Ovary (tissue), 9 donors: ENCODE measurements around the gene RASL12. TPM values are rescaled to one million over a fixed set of nuclear protein-coding genes. Genes with fewer than 3 reads are reported as not detected.

Source experiments
- DNase-seq, 5 donors: peaks; one replicate each; pipeline ENCODE4 v3.0.0-alpha.2; 2019 to 2020
- H3K27ac ChIP-seq, 2 donors: fragments of 200-600 bp; one replicate each; pipeline versions ENCODE4 v1.5.1 to v1.8.0; 2019 to 2022
- H3K27me3 ChIP-seq: fragments of 200-600 bp; one replicate; pipeline ENCODE4 v1.8.0; 2022
- H3K36me3 ChIP-seq: fragments of 200-600 bp; sonication (generic); one replicate; pipeline ENCODE4 v1.5.1; 2019
- H3K4me1 ChIP-seq: one replicate; pipeline ENCODE4 v1.8.1; 2013; ENCODE audit warnings: mild to moderate bottlenecking, moderate library complexity; ENCODE audit not compliant: insufficient read depth
- H3K4me3 ChIP-seq: fragments of 200-600 bp; sonication (generic); one replicate; pipeline ENCODE4 v1.5.1; 2017
- H3K9me3 ChIP-seq, 2 donors: fragments of 200-600 bp in 1 of 2; sonication (generic) in 1 of 2; one replicate each; pipeline versions ENCODE4 v1.5.1 to v1.8.1; 2013 to 2019; ENCODE audit warnings: mild to moderate bottlenecking in 1 of 2, moderate library complexity in 1 of 2
- CTCF ChIP-seq, 3 donors: fragments of 450-650 bp in 2 of 3; fragments of 200-600 bp in 1 of 3; IDR thresholded peaks; one replicate each; pipeline versions ENCODE4 v1.5.1 to v1.8.0; 2016 to 2022; ENCODE audit warnings: antibody characterized with exemption in 3 of 3, mild to moderate bottlenecking in 1 of 3
- EP300 ChIP-seq: sonication (generic); formaldehyde crosslinking; IDR thresholded peaks from one replicate; pipeline ENCODE4 v1.6.1; 2017; ENCODE audit warnings: antibody characterized with exemption
- POLR2A ChIP-seq: fragments of 450-650 bp; IDR thresholded peaks from one replicate; pipeline ENCODE4 v1.6.1; 2017; ENCODE audit warnings: antibody characterized with exemption, mild to moderate bottlenecking, moderate library complexity
- WGBS, 3 donors: extraction: QIAGEN DNeasy Blood & Tissue Kit in 1 of 3; methylation state at CpG; one replicate each; pipeline versions ENCODE4 v1.1.5 to v1.1.7; 2013 to 2017; 5-methylcytosine and 5-hydroxymethylcytosine counted together
- intact Hi-C, 4 donors: fragments of 100-400 bp; cut with DNase I; formaldehyde crosslinking; loops; one replicate each; pipeline versions ENCODE4 v1.11.0 to v1.15.1; 2022 to 2023
- polyA plus RNA-seq, 2 donors: library from polyadenylated mRNA; stranded (reverse); fragments of 200-250 nt in 1 of 2; fragments of 350-450 nt in 1 of 2; fragmentation: Illumina TruSeq in 1 of 2; extraction: RNeasy Lipid Tissue Mini Kit (QIAGEN cat#74804) in 1 of 2; gene quantifications; one replicate each; pipeline ENCODE4 v1.2.3, GENCODE V29; 2013 to 2014
- total RNA-seq, 7 donors: library from RNA; depleted of rRNA in 2 of 7; stranded (reverse); fragments of >200 nt in 2 of 7; fragmentation: NEBNext Ultra II Directional in 3 of 7; extraction: Animal tissue kit (Norgen Biotek cat#: 25700) in 3 of 7; gene quantifications; one replicate each; pipeline versions ENCODE4 v1.1.0 to v1.2.4, GENCODE V29; 2016 to 2023
- donor health status: DM: no; HTN: no; CAD: no; lungs with moderate emphysema.
- donor health status: DM: no; HTN: no; CAD: no.
- donor health status: Bipolar disorder and iron deficiency.
- donor health status: DM: yes; HTN: yes; CAD: no.
- donor health status: DM: no; HTN: no; CAD: no.
- donor health status: DM: yes; HTN: yes; CAD: no.

RASL12 gene
- total and polyA plus RNA-seq, 9 donors: 4.8 to 31.1 (median 17.4) TPM

DNA sequence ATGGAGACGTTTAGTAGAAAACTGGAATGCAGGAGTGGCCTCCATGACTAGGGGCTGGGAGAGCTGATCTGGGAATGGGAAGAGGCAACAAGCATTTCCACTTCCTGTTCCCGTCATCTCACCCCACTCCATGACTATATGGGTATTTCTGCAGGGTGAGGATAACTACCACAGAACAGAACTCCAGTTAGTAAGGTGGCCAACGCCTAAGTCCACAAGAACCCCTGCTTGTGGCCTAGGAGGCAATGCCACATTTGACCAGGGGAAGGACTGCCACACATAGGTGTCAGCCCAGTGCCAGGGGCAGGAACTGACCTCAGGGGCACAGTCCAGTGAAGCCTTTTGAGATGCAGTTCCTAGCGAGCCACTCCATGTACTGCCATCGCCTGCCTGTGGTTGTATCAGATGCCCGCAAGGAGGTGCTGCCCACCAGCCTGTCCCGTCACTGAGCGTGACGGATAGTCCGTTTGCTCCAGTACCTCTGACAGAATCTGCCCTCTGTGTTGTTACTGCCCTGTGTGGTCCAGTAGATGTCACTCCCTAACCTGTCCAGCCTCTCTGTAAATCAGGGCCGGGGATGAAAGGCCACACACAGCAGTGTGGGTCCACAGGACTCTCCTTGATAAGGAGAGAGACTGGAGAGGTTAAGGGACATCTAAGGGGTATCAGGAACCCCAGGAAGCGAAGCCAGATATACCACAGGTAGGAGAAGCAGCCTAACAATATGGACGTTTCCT lies 34.8 kb downstream of the RASL12 start:
- WGBS, 3 donors: 37 to 42% (median 38%) methylated on average over 13 of the region's 13 CpGs
- Histone ChIP-seq H3K4me3 (no peak overlapping the region), H3K4me1 (peaks cover 5% of the 10 kb centered on the region), H3K36me3 (no peaks in the 10 kb centered on the region), H3K9me3 (no peaks in the 10 kb centered on the region), H3K27me3 (no peaks in the 10 kb centered on the region), H3K27ac (no peak overlapping the region)
- intact Hi-C loops: loop anchor here (5.0 to 10.0 kb wide), 3 partner anchors 52 to 298 kb away; no protein-coding TSS in a partner anchor
- DNase-seq: peak in 2 of 5 donors; percentile 43 to 57
- TF ChIP-seq EP300: no peak
- TF ChIP-seq CTCF (IDR thresholded peaks at IDR 0.05): peak in 1 of 3 donors; percentile 18
- no peak for TF ChIP-seq POLR2A

GRCh38 chr15:65029736-65030208 lies 38.0 kb downstream of the RASL12 start:
- intact Hi-C loops: loop anchor here (5.0 to 10.0 kb wide), 3 partner anchors 55 to 295 kb away; no protein-coding TSS in a partner anchor
- TF ChIP-seq CTCF (IDR thresholded peaks at IDR 0.05) (no peak), POLR2A (no peak), EP300 (no peak)

GRCh38 chr15:65028921-65029735 lies 38.7 kb downstream of the RASL12 start, which contains the start of gene MTFMT:
TSS of gene MTFMT (minus strand) at chr15:65029639. CDS start at chr15:65029613, 26 bp downstream.
- Histone ChIP-seq H3K4me1 (peaks cover 5% of the 10 kb centered on the region), H3K27ac (peak within 1 kb of the TSS; percentile 33 to 52), H3K27me3 (no peaks in the 10 kb centered on the region), H3K36me3 (no peaks in the 10 kb centered on the region), H3K9me3 (no peaks in the 10 kb centered on the region), H3K4me3 (peak within 1 kb of the TSS; percentile 83)
- 1% methylated on average over 42 to 73 of the region's 73 CpGs for WGBS, 3 donors
- peak; percentile 93 to 97 (median 96) for DNase-seq
- TF ChIP-seq CTCF (IDR thresholded peaks at IDR 0.05) (peak in 1 of 3 donors; percentile 14), EP300 (no peak), POLR2A (peak; percentile 91)
- intact Hi-C loops: no loop called here

More at GRCh38 chr15:65029736-65030208, 38.0 kb downstream of the RASL12 start:
- no peaks in the 10 kb centered on the region for H3K9me3 ChIP-seq
- no peaks in the 10 kb centered on the region for H3K36me3 ChIP-seq
- no peaks in the 10 kb centered on the region for H3K27me3 ChIP-seq
- no peak overlapping the region for H3K27ac ChIP-seq
- DNase-seq: no peak
- H3K4me1 ChIP-seq: peaks cover 5% of the 10 kb centered on the region
- H3K4me3 ChIP-seq: peak overlapping the region; percentile 83
- 56 to 67% (median 56%) methylated on average over 12 of the region's 12 CpGs for WGBS, 3 donors

DNA sequence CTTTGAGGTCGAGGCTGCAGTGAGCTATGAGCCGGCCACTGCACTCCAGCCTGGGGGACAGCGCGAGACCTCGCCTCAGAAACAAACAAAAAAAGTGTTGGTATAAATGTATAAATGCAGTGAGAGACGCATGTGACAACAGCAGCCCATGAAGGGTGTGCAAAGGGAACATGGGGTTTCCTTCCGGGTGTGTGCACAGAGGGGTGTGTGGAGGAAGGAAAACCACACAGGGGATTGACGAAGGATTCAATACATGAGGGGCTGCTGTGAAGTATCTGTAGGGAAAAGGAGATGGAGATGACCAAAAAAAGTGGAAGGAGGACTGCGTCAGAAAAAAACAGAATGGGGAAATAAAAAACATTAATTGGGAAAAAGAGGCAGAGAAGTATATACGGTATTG lies 39.5 kb downstream of the RASL12 start:
- no peak for DNase-seq
- Histone ChIP-seq H3K4me3 (peak overlapping the region; percentile 83), H3K27ac (no peak overlapping the region), H3K27me3 (no peaks in the 10 kb centered on the region), H3K4me1 (peaks cover 5% of the 10 kb centered on the region), H3K36me3 (no peaks in the 10 kb centered on the region), H3K9me3 (no peaks in the 10 kb centered on the region)
- intact Hi-C loops: no loop called here
- WGBS, 3 donors: 45 to 57% (median 45%) methylated on average over 10 of the region's 10 CpGs
- TF ChIP-seq EP300 (no peak), CTCF (IDR thresholded peaks at IDR 0.05) (no peak)
